Nephron (organoid): ENCODE results near the gene GNLY.

Experiments used
- H3K27ac Mint-ChIP-seq, 3 experiments: 2 replicates each; pipeline ENCODE4 v1.8.0; 2020; ENCODE audit warnings: mixed read lengths in 3 of 3, mild to moderate bottlenecking in 2 of 3, moderate library complexity in 1 of 3
- H3K27me3 Mint-ChIP-seq: 2 replicates; pipeline ENCODE4 v1.8.0; 2021; ENCODE audit warnings: low read depth, mild to moderate bottlenecking, moderate library complexity, mixed read lengths
- H3K36me3 Mint-ChIP-seq: 2 replicates; pipeline ENCODE4 v1.8.0; 2020; ENCODE audit warnings: low read depth, mixed read lengths
- H3K4me1 Mint-ChIP-seq: 2 replicates; pipeline ENCODE4 v1.8.0; 2020; ENCODE audit warnings: mixed read lengths
- H3K4me3 Mint-ChIP-seq, 3 experiments: 2 replicates each; pipeline ENCODE4 v1.8.0; 2020; ENCODE audit warnings: mild to moderate bottlenecking in 3 of 3, mixed read lengths in 3 of 3, moderate library complexity in 2 of 3
- H3K9me3 Mint-ChIP-seq: 2 replicates; pipeline ENCODE4 v1.8.0; 2020; ENCODE audit warnings: mixed read lengths
- TF ChIP-seq, protein P1 (sequence below), 3 experiments: fragments of 200-600 bp; sonication (generic); IDR thresholded peaks; one replicate each; pipeline ENCODE4 v1.5.0; 2021; ENCODE audit warnings: antibody characterized with exemption in 3 of 3; ENCODE audit not compliant: unreplicated experiment in 3 of 3

Gene GNLY

DNA sequence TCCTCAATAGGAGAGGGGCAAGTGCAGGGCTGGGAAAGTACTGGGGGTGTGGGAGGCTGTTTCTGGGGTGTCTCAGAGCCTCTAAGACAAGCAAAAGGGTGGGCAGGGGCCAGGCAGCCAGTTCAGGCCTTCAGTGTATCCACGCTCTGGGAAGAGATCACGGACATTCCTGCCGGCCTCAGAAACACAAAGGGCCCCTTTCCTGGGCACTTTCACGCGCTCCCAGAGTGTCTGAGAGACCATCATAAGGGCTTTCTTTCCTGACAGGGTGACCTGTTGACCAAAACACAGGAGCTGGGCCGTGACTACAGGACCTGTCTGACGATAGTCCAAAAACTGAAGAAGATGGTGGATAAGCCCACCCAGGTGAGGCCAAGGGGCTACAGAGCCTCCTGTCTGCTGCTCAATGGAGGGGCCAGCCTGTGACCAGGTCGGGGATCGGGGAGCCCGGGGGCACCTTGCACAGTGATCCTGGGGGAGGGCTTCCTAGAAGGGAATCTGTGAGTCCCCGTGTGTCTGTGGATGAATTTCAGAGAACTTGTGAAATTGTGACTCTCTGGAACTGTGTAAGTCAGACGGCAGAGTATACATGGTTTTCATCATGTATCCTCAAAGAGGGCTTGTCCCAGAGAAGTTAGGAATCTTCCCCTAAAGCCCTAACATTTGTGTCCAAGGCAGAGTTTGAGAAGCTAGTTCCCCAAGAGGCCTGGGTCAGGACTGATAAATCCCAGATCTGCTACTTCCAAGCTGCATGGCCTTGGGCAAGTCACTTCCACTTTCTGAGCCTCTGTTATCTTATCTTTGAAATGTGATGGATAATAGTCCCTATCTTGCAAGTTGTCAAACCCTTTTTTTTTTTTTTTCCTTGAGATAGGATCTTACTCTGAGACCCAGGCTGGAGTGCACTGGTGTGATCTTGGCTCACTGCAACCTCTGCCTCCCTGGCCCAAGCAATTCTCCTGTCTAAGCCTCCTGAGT, 1.8 kb downstream of the GNLY start:
- Mint-ChIP-seq H3K27me3 (peaks cover 5% of the 10 kb centered on the region), H3K9me3 (no peaks in the 10 kb centered on the region), H3K4me3 (no peak overlapping the region), H3K36me3 (no peaks in the 10 kb centered on the region), H3K27ac (no peak overlapping the region), H3K4me1 (no peaks in the 10 kb centered on the region)
- TF ChIP-seq, protein P1, sequence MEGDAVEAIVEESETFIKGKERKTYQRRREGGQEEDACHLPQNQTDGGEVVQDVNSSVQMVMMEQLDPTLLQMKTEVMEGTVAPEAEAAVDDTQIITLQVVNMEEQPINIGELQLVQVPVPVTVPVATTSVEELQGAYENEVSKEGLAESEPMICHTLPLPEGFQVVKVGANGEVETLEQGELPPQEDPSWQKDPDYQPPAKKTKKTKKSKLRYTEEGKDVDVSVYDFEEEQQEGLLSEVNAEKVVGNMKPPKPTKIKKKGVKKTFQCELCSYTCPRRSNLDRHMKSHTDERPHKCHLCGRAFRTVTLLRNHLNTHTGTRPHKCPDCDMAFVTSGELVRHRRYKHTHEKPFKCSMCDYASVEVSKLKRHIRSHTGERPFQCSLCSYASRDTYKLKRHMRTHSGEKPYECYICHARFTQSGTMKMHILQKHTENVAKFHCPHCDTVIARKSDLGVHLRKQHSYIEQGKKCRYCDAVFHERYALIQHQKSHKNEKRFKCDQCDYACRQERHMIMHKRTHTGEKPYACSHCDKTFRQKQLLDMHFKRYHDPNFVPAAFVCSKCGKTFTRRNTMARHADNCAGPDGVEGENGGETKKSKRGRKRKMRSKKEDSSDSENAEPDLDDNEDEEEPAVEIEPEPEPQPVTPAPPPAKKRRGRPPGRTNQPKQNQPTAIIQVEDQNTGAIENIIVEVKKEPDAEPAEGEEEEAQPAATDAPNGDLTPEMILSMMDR (IDR thresholded peaks at IDR 0.05; ENCODE audit: unreplicated experiment in 3 of 3), result no peak

DNA sequence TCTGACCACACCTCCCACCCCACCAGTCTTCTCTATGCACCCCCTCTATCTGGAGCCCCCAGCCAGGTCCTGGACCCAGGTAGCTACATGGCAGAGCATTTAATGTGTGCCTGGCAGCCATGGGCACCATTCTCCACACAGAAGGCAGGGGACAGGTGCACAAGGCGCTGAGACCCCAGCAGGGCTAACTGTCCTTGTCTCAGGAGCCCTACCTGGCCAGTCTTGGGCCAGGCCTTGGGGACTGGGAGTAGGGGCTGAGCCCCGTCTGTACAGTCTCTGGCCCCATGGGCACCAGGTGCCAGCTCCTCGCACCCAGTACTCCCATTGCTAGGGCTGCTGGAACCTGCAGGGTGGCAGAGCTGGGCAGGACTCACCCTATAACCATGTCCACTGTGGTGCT, 2.9 kb downstream of the GNLY start:
- no peaks in the 10 kb centered on the region for H3K36me3 Mint-ChIP-seq
- peaks cover 5% of the 10 kb centered on the region for H3K27me3 Mint-ChIP-seq
- H3K27ac Mint-ChIP-seq, result no peak overlapping the region
- H3K4me3 Mint-ChIP-seq, result no peak overlapping the region
- H3K4me1 Mint-ChIP-seq, result no peaks in the 10 kb centered on the region
- TF ChIP-seq, protein P1 (IDR thresholded peaks at IDR 0.05; ENCODE audit: unreplicated experiment in 3 of 3), result no peak
- H3K9me3 Mint-ChIP-seq, result no peaks in the 10 kb centered on the region

DNA sequence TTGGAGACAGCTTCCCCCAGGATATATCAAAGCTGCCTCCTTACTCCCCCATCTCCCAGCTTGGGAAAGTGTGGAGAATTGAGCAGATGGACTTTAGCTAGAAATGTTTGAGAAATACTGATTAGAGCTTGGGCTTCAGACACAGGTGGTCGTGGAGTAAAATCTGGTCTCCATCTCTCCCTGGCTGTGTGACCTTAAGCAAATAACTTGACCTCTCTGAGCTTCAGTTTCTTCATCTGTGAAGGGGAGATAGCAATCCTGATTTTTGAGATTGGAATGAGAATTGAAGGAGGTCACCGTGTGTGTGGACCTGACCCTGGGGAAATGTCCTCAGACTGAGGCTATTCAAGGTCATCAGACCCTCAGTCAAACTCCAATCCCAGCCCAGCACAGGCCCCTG, 3.6 kb downstream of the GNLY start:
- peaks cover 3% of the 10 kb centered on the region for H3K27me3 Mint-ChIP-seq
- TF ChIP-seq, protein P1 (IDR thresholded peaks at IDR 0.05; ENCODE audit: unreplicated experiment in 3 of 3), result no peak
- no peak overlapping the region for H3K4me3 Mint-ChIP-seq
- no peaks in the 10 kb centered on the region for H3K9me3 Mint-ChIP-seq
- H3K36me3 Mint-ChIP-seq, result no peaks in the 10 kb centered on the region
- H3K27ac Mint-ChIP-seq, result no peak overlapping the region
- no peaks in the 10 kb centered on the region for H3K4me1 Mint-ChIP-seq

DNA sequence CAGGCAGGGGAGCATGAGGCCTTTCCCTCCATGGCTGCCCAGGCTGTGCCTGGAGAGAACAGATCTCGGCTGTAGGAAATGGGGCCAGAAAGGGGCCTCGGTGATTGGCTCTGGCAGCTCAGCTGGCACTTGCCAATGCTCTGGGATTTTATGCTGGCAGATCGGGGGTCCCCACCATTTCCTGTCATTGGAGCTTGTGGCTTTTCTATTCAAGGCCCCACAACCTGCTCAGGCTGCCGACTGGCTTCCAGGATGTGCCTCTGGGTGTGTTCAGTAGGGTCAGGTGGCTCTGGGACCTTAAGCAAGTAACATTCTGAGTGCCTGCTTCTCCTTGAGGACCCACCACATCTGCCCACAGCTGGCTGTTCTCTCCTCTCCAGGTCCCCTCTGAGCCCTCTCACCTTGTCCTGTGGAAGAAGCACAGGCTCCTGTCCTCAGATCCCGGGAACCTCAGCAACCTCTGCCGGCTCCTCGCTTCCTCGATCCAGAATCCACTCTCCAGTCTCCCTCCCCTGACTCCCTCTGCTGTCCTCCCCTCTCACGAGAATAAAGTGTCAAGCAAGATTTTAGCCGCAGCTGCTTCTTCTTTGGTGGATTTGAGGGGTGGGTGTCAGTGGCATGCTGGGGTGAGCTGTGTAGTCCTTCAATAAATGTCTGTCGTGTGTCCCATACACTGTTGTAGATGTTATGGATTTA, 4.2 kb downstream of the GNLY start:
- Mint-ChIP-seq H3K27me3 (no peaks in the 10 kb centered on the region), H3K36me3 (no peaks in the 10 kb centered on the region), H3K9me3 (no peaks in the 10 kb centered on the region), H3K4me1 (no peaks in the 10 kb centered on the region), H3K4me3 (no peak overlapping the region), H3K27ac (no peak overlapping the region)
- TF ChIP-seq, protein P1 (IDR thresholded peaks at IDR 0.05; ENCODE audit: unreplicated experiment in 3 of 3), result no peak

DNA sequence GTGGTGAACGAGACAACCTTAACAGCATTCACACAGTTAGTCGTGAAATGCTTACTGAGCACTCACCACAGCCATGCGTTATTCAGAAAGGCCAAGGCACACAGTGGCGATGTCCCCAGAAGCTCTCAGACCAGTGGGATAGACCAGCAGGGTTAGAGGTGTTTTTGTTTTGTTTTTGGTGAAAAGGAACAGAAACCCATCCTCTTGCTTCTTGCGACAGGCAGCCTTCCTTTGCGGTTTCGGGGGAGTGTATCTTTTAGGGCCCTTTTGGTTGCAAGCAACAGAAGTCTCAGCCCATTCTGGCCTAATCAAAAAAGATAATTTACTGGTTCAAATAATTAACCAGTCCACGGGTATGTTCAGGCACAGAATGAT, 4.7 kb downstream of the GNLY start:
- Mint-ChIP-seq H3K4me1 (no peaks in the 10 kb centered on the region), H3K27ac (no peak overlapping the region), H3K9me3 (no peaks in the 10 kb centered on the region), H3K36me3 (no peaks in the 10 kb centered on the region), H3K4me3 (no peak overlapping the region), H3K27me3 (peaks cover 3% of the 10 kb centered on the region)
- TF ChIP-seq, protein P1 (IDR thresholded peaks at IDR 0.05; ENCODE audit: unreplicated experiment in 3 of 3), result no peak
